ENCODE measurements around the gene ARRDC3. TPM values are rescaled to one million over a fixed set of nuclear protein-coding genes. Genes with fewer than 3 reads are reported as not detected.
"Not testable (repeated sequence)": the region's sequence is repeated elsewhere in the genome, so short reads cannot be mapped to it uniquely, and the experiment has no call there.

The ARRDC3 gene
- polyA plus RNA-seq, 3 donors: 138 to 201 (median 159) TPM

DNA sequence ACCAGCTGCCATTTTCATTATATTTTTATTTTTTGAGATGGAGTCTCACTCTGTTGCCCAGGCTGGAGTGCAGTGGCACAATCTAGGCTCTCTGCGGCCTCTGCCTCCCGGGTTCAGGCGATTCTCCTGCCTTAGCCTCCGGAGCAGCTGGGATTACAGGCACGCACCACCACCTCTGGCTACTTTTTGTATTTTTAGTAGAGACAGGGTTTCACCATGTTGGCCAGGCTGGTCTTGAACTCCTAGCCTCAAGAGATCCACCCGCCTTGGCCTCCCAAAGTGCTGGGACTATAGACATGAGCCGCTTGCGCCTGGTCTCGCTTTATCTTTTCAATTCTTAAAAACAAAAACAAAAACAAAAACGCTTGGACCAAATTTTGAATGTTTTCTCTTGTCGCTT lies 2.5 kb upstream of the ARRDC3 start:
- DNase-seq (ENCODE audit: low read depth in 3 of 3, low spot score in 2 of 3): not testable (repeated sequence)

- peak; percentile 81 to 88 (median 83) for DNase-seq (ENCODE audit: low read depth in 3 of 3, low spot score in 2 of 3)
Observed at GRCh38 chr5:91384671-91385430, 1.7 kb upstream of the ARRDC3 start.

GRCh38 chr5:91383956-91384300 lies 811 bp upstream of the ARRDC3 start:
- peak in 1 of 3 donors; percentile 23 for DNase-seq (ENCODE audit: low read depth in 3 of 3, low spot score in 2 of 3)

DNA sequence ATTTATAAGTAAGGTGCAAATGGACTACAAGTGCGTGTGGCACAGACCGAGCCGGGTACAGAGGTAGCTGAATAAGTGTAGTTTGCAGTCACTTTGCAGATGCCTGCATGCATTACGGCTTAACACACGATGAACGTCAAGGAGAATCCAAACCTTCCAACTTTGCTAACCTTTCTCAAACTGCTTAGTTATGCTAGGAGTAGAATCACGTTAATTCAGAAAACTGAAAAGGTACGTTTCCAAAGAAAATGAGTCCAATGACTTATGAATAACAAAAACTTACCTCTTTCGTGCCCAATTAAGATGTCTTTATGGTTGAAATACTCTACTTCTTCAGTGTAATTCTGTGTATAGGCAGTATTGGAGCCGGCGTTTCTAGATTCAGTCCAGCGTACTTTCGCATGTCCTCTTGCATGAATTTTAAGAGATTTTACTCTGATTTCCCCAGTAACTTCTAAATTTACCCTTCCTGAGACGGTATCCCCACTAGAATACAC lies 539 bp downstream of the ARRDC3 start:
- peak in 2 of 3 donors; percentile 47 to 75 for DNase-seq (ENCODE audit: low read depth in 3 of 3, low spot score in 2 of 3)

DNA sequence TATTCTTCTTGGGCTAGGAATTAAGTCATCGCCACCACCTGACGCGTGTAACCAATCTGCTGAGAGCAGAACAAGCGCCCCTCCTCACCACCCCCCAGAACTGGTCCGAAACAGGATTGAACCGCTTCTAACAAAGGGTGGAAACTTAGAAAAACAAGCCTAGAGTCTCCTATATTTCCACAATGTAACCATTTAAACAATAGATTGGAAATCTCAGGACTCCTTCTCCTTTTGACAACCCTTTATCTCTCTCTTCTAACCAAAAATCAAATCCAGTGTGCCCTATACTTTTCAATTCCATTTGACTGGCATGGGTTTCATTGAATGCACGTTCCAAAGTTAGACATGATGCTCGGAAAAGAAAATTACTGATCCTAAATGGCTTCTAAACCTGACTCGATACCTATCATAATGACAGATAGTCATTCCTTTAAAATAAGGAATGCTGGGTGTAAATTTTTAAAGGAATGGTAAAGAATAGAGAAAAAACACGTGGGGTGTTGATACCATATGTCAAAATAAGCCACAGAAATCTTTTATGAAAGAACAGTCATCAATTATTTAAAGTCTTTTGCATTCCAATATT lies 1.2 kb downstream of the ARRDC3 start:
- DNase-seq (ENCODE audit: low read depth in 3 of 3, low spot score in 2 of 3): peak; percentile 85 to 90 (median 89)

DNA sequence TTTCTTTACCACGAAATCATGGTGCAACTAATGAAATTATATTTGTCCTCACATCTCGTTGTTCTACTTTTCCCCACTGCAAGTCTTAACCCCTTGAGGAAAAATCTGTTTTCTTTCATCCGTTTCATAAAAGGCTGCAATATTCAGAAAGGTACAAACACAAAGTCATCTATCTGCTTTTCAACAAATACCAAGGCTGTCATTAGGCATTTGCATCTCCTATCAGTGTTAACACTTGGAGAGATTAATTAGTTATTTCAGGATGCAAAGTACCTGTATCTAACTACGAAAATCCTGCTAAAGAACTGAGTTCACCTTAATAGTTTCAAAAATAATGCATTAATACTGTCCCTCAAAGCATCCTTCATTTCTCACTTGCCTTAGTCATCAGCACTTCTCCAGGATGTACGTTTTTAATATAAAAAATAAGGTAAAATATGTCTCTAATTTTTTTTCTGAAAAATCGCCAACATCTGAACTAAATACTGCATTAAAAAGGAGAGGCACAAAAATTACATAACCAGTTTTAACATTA lies 1.8 kb downstream of the ARRDC3 start:
- DNase-seq (ENCODE audit: low read depth in 3 of 3, low spot score in 2 of 3): no peak

- peak; percentile 92 to 97 (median 96) for DNase-seq (ENCODE audit: low read depth in 3 of 3, low spot score in 2 of 3)
Observed at GRCh38 chr5:91380491-91381238, 2.5 kb downstream of the ARRDC3 start.

GRCh38 chr5:91379914-91380490 lies 3.1 kb downstream of the ARRDC3 start:
- peak; percentile 89 to 90 (median 90) for DNase-seq (ENCODE audit: low read depth in 3 of 3, low spot score in 2 of 3)

- no peak for DNase-seq (ENCODE audit: low read depth in 3 of 3, low spot score in 2 of 3)
Observed at GRCh38 chr5:91379246-91379913, 3.7 kb downstream of the ARRDC3 start.

- peak in 1 of 3 donors; percentile 13 for DNase-seq (ENCODE audit: low read depth in 3 of 3, low spot score in 2 of 3)
Observed at GRCh38 chr5:91378752-91379211, 4.3 kb downstream of the ARRDC3 start.

DNA sequence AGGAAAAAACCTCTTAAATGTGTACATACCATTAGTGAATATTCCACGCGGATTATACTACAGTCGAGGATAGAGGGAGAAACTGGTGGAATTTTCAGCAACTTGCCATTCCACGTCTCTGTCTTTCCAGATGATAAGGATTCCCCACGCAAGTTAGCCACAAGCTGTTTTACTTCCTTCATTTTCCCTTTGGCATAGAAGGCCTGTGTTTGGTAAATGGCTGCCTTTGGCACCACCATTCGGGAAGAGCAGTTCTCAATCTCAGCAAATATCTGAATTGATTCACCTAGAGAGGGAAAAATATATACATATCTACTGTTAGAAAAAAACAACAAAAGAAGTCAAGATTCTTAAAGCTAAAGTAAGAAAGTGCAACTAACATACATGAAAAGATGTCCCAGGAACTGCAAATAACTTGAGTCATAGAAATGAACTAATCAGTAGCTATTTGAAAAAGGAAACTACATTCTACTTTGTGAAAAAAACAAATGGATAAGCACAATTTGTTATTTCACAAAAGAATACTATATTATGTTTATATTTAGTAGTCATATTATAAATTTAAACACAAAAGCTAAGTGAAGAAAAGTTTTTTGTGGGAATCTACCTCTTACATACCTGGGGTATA lies 8.1 kb downstream of the ARRDC3 start:
- no peak for DNase-seq (ENCODE audit: low read depth in 3 of 3, low spot score in 2 of 3)

DNA sequence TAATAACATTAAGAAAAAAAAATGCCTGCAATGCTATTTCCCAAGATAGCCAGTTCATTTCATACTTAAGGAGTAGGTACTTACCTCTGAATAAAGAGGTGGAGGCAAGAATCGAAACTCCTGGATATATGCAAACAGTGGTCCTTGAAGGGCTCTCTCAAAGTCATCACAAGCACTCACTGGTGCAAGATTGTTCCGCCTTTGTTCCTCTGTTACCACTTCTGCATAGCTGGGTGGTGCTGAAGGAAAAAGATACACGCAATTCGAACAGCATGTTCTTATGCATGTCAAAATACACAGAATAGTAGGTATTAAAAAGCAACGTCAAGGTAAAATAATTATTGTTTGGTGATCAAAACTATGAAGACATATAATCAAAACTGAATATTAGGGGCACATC lies 9.5 kb downstream of the ARRDC3 start:
- DNase-seq (ENCODE audit: low read depth in 3 of 3, low spot score in 2 of 3): no peak

DNA sequence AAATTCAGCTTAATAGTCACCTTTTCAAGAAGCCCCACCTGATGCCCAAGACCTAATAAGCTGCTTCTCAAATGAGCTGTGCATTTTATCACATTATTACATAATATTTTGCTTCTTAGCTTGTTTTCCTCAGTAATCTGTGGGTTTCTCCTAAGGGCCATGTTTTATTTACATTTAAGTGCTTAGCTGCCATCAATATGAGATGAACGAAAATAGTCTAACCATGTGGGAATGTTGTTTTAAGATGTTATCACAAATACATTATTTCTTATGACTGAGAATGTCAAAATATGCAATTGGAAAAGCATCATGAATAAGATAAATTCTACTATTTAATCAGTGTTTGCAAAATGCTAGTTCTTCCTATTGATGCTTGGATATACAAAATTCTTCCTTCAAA lies 10.1 kb downstream of the ARRDC3 start:
- DNase-seq (ENCODE audit: low read depth in 3 of 3, low spot score in 2 of 3): no peak

DNA sequence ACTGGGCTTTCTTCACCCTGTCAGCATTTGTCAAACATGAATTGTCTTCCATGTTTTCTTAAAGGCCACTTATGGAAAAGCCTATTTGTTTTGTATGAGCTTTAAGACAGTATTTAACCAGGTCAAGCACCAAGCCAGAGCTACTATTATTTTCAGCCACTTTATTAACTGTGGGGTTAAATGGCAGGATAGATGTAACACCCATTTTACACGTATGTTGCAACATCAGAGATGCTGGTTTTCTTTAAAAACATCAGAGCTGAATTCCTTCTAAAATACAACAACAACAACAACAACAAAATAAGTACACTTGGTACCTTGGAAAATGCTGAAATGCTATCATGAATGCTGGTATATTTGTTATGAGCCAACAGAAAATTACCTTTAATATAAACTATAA lies 13.6 kb downstream of the ARRDC3 start:
- no peak for DNase-seq (ENCODE audit: low read depth in 3 of 3, low spot score in 2 of 3)

DNA sequence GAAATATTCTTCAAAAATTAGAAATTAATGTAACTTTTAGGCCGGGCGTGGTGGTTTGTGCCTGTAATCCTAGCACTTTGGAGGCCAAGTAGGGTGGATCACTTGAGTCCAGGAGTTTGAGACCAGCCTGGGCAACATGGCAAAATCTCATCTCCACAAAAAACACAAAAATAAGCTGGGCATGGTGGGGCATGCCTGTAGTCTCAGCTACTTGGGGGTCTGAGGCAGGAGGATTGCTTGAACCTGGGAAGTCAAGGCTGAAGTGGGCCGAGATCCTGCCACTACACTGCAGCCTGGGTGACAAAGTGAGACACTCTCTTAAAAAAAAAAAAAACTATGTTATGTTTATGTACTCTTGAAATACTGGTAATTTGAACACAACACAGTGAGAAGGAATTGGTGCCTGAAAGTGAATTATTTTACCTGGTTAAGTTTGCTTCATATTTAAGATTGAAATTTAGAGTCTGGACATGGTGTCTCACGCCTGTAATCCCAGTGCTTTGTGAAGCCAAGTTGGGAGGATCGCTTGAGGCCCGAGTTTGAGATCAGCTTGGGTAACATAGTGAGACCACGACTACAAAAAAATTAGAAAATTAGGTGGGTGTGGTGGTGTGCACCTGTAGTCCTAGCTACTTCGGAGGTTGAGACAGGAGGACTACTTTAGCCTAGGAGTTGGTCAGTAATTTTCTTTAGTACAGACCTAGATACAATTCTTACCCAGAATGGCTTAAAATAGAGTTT lies 15.0 kb downstream of the ARRDC3 start:
- no peak for DNase-seq (ENCODE audit: low read depth in 3 of 3, low spot score in 2 of 3)

DNA sequence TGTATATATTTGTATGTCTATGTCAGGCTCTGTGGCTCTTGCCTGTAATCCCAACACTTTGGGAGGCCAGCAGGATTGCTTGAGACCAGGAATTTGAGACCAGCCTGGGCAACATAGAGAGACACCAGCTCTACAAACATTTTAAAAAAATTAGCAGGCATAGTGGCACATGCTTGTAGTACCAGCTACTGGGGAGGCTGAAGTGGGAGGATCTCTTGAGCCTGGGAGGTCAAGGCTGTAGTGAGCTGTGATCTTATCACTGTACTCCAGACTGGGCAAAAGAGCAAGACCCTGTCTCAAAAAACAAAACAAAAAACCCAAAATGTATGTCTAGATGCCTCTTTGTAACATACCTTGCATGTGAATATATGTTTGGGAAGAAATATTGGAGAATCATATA lies 15.8 kb downstream of the ARRDC3 start:
- DNase-seq (ENCODE audit: low read depth in 3 of 3, low spot score in 2 of 3): no peak

GRCh38 chr5:91366551-91366950 lies 16.6 kb downstream of the ARRDC3 start:
- no peak for DNase-seq (ENCODE audit: low read depth in 3 of 3, low spot score in 2 of 3)

DNA sequence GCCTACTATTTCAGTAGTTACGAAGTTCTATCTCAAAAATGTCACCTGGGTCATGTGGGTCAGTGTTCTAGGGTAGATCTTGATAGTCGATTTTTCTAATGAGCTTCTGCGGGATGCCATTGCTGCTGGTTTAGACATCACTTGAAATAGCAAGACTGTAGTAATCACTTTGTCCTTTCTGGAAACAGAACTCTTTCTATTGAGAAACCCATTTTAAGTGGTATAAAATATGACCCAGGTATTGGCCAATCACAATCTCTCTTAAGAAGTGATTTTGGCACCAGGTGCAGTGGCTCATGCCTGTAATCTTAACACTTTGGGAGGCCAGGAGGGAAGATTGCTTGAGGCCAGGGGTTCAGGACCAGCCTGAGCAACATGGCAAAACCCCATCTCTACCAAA lies 17.6 kb downstream of the ARRDC3 start:
- DNase-seq (ENCODE audit: low read depth in 3 of 3, low spot score in 2 of 3): no peak

DNA sequence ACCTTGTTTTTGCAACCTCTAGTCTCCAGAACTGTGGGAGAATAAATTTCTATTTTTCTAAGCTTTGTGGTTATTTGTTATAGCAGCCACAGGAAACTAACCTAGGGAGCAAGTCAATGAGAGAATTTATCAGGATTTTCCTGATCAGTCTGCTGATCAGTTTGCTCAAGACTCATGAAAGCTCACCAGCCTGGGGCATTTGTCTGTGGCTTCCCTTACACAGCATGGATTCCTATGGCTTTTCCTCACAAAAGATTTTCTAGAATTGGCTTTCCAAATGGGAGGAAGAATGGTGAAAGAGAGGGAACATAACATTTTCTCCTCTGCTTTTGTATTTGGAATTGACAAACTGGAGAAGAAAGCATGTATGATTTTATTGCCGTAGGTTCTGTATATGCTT lies 20.2 kb downstream of the ARRDC3 start:
- DNase-seq (ENCODE audit: low read depth in 3 of 3, low spot score in 2 of 3): no peak
